ENCODE measurements around the gene LZTS2. TPM values are rescaled to one million over a fixed set of nuclear protein-coding genes. Genes with fewer than 3 reads are reported as not detected.

LZTS2 gene
- total RNA-seq, 1 donor from 2014 or later = 56.7 TPM

DNA sequence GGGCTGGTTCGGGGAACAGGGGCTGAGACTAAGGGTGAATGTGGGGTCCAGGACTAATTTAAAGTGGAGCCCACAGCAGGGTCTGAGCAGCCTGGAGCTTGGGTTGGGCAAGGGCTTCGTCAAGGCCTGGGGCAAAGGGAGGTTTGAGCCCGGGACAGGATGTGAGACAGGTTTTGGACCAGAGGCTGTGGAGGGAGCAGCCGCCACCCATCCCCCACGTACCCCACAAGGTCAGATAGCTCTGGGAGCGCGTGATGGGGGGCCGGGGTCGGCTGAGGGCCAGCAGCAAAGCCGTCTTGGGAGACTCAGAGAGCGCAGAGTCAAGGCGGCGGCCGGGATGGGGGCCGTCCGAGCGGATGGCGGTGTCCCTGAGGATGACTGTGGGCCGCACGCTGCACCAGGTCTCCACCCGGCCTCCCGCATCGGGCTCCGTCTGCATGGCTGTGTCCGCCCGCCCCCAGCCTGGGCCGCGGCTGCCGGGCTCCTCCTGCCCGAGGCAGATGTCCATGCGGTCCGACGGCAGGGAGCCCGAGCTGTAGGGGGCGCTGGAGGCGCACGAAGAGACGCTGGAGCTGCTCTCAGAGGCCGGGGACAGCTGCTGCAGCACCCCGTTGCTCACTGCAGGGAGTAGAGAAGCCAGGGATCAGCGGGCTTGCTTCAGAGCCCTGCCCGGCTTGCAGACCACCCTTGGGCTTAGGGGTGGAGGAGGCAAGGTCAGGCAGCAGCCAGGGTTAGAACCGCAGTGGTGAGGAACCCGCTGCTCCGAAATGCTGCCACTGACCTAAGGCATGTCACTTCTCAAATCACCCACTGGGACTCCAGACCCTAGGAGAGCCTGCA is 19.2 kb downstream of the LZTS2 start:
- Mint-ChIP-seq H3K36me3 (ENCODE audit: unreplicated experiment) (no peaks in the 10 kb centered on the region), H3K4me1 (ENCODE audit: low read depth, unreplicated experiment) (peaks cover 8% of the 10 kb centered on the region), H3K27me3 (ENCODE audit: unreplicated experiment) (peaks cover 14% of the 10 kb centered on the region), H3K4me3 (ENCODE audit: unreplicated experiment) (peak overlapping the region; percentile 53), H3K9me3 (ENCODE audit: unreplicated experiment) (peaks cover 12% of the 10 kb centered on the region), H3K27ac (ENCODE audit: unreplicated experiment) (peak overlapping the region; percentile 14)
- TF ChIP-seq, protein P1, sequence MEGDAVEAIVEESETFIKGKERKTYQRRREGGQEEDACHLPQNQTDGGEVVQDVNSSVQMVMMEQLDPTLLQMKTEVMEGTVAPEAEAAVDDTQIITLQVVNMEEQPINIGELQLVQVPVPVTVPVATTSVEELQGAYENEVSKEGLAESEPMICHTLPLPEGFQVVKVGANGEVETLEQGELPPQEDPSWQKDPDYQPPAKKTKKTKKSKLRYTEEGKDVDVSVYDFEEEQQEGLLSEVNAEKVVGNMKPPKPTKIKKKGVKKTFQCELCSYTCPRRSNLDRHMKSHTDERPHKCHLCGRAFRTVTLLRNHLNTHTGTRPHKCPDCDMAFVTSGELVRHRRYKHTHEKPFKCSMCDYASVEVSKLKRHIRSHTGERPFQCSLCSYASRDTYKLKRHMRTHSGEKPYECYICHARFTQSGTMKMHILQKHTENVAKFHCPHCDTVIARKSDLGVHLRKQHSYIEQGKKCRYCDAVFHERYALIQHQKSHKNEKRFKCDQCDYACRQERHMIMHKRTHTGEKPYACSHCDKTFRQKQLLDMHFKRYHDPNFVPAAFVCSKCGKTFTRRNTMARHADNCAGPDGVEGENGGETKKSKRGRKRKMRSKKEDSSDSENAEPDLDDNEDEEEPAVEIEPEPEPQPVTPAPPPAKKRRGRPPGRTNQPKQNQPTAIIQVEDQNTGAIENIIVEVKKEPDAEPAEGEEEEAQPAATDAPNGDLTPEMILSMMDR (IDR thresholded peaks at IDR 0.05; ENCODE audit: partially characterized antibody, unreplicated experiment) = peak; percentile 86
- peak; percentile 97 for DNase-seq

DNA sequence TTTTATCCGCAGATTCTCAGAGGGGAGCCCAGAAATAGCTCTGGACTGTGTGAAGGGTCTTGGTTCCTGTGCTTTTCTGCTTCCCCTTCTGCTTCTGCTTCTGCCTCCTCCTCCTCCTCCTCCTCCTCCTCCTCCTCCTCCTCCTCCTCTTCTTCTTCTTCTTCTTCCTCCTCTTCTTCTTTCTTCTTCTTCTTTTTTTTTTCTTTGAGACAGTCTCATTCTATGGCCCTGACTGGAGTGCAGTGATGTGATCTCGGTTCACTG is 19.8 kb downstream of the LZTS2 start:
- TF ChIP-seq, protein P1 (IDR thresholded peaks at IDR 0.05; ENCODE audit: partially characterized antibody, unreplicated experiment) = no peak
- Mint-ChIP-seq H3K36me3 (ENCODE audit: unreplicated experiment) (no peaks in the 10 kb centered on the region), H3K4me3 (ENCODE audit: unreplicated experiment) (no peak overlapping the region), H3K9me3 (ENCODE audit: unreplicated experiment) (peaks cover 12% of the 10 kb centered on the region), H3K27me3 (ENCODE audit: unreplicated experiment) (peaks cover 11% of the 10 kb centered on the region), H3K27ac (ENCODE audit: unreplicated experiment) (no peak overlapping the region), H3K4me1 (ENCODE audit: low read depth, unreplicated experiment) (peaks cover 5% of the 10 kb centered on the region)
- DNase-seq = no peak

DNA sequence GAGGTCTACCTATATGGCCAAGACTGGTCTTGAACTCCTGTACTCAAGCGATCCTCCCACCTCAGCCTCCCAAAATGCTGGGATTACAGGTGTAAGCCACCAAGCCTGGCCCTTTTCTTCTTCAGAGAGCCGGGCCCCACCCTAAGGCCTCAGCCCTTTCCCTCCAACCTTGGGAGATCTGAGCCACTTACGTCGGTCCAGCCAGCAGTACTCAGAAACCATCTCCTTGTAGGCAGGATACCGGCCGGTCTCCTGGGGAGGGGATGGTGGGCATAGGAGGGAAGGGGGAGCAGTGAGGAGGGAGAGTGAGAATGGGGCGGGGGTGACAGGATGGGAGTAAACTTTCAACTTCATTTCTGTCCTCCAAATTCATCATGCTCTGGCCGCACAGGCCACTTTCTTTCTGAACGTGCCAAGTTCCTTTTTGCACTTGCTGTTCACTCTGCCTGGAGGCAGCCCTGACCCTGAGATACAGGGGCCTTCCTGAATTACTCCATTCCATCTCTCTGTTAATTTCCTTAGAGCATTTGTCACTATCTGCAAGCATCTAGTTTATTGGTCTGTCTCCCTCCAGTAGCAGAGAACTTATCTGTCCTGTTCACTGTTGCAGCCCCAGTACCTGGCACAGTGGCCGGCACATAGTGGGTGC is 20.9 kb downstream of the LZTS2 start:
- Mint-ChIP-seq H3K27ac (ENCODE audit: unreplicated experiment) (no peak overlapping the region), H3K4me3 (ENCODE audit: unreplicated experiment) (no peak overlapping the region), H3K9me3 (ENCODE audit: unreplicated experiment) (peaks cover 9% of the 10 kb centered on the region), H3K36me3 (ENCODE audit: unreplicated experiment) (no peaks in the 10 kb centered on the region), H3K27me3 (ENCODE audit: unreplicated experiment) (peaks cover 6% of the 10 kb centered on the region), H3K4me1 (ENCODE audit: low read depth, unreplicated experiment) (peaks cover 5% of the 10 kb centered on the region)
- TF ChIP-seq, protein P1 (IDR thresholded peaks at IDR 0.05; ENCODE audit: partially characterized antibody, unreplicated experiment) = no peak
- DNase-seq = no peak

DNA sequence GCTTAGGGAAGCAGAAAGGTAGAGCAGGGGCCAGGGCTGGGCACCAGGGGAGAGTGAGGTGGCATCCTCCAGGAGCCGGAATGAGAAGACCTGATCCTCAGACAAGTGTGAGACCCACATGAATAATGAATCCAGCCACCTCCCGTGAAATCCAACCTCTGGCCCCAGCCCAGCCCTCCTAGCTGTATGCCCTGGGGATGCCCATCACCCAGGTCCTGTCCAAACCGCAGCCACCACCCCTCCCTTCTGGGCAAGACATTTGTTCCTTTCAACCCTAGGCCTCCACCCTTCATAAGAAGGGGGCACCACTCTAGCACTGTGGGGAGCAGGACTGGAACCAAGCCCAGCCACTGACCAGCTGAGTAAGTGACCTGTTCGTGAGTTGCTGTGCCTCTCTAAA is 21.6 kb downstream of the LZTS2 start:
- Mint-ChIP-seq H3K9me3 (ENCODE audit: unreplicated experiment) (peaks cover 9% of the 10 kb centered on the region), H3K27me3 (ENCODE audit: unreplicated experiment) (peaks cover 6% of the 10 kb centered on the region)

More for the DNA sequence above, 21.6 kb downstream of the LZTS2 start:
- TF ChIP-seq, protein P1 (IDR thresholded peaks at IDR 0.05; ENCODE audit: partially characterized antibody, unreplicated experiment) = no peak
- no peak overlapping the region for H3K27ac Mint-ChIP-seq (ENCODE audit: unreplicated experiment)
- H3K4me3 Mint-ChIP-seq (ENCODE audit: unreplicated experiment) = no peak overlapping the region
- peaks cover 4% of the 10 kb centered on the region for H3K4me1 Mint-ChIP-seq (ENCODE audit: low read depth, unreplicated experiment)
- no peaks in the 10 kb centered on the region for H3K36me3 Mint-ChIP-seq (ENCODE audit: unreplicated experiment)
- no peak for DNase-seq

Measured in glutamatergic neuron (in vitro differentiated cells).